ENCODE results near the gene EYS. TPM values are rescaled to one million over a fixed set of nuclear protein-coding genes. Genes with fewer than 3 reads are reported as not detected.

The EYS gene
- total RNA-seq, 2 donors from 2014 or later, result 0.18 to 3.5 TPM

GRCh38 chr6:64553249-64553786 lies 1153.7 kb downstream of the EYS start:
- DNase-seq (ENCODE audit: low spot score), result no peak
- no peaks in the 10 kb centered on the region for H3K4me1 ChIP-seq (replicated peaks)
- H3K36me3 ChIP-seq, result no peaks in the 10 kb centered on the region
- no peak overlapping the region for H3K27ac ChIP-seq
- H3K27me3 ChIP-seq (replicated peaks; ENCODE audit: insufficient read depth), result no peaks in the 10 kb centered on the region
- no peak for TF ChIP-seq POLR2AphosphoS5 (IDR thresholded peaks at IDR 0.05)
- no peak for TF ChIP-seq POLR2A (IDR thresholded peaks at IDR 0.05)
- TF ChIP-seq, protein P1, sequence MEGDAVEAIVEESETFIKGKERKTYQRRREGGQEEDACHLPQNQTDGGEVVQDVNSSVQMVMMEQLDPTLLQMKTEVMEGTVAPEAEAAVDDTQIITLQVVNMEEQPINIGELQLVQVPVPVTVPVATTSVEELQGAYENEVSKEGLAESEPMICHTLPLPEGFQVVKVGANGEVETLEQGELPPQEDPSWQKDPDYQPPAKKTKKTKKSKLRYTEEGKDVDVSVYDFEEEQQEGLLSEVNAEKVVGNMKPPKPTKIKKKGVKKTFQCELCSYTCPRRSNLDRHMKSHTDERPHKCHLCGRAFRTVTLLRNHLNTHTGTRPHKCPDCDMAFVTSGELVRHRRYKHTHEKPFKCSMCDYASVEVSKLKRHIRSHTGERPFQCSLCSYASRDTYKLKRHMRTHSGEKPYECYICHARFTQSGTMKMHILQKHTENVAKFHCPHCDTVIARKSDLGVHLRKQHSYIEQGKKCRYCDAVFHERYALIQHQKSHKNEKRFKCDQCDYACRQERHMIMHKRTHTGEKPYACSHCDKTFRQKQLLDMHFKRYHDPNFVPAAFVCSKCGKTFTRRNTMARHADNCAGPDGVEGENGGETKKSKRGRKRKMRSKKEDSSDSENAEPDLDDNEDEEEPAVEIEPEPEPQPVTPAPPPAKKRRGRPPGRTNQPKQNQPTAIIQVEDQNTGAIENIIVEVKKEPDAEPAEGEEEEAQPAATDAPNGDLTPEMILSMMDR (IDR thresholded peaks at IDR 0.05), result no peak
- intact Hi-C loops (cut with DNase I), result no loop called here
- H3K4me3 ChIP-seq, result no peak overlapping the region
- H3K9me3 ChIP-seq, result no peaks in the 10 kb centered on the region
- WGBS, result 74% methylated on average over 1 of the region's 1 CpG

DNA sequence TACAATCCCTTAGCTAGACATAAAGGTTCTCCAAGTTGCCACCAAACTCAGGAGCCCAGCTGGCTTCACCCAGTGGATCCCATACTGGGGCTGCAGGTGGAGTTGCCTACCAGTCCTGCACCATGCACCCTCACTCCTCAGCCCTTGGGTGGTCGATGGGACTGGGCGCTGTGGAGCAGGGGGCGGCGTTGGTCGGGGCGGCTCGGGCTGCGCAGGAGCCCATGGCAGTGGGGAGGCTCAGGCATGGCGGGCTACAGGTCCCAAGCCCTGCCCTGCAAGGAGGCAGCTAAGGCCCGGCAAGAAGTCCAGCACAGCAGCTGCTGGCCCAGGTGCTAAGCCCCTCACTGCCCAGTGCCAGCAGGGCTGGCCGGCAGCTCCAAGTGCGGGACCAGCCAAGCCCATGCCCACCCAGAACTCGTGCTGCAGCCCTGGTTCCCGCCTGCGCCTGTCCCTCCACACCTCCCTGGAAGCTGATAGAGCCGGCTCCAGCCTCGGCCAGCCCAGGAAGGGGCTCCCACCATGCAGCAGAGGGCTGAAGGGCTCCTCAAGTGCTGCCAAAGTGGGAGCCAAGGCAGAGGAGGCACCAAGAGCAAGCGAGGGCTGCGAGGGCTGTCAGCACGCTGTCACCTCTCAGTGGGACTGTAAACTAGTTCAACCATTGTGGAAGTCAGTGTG lies 1159.3 kb downstream of the EYS start:
- no peak overlapping the region for H3K4me3 ChIP-seq
- H3K27me3 ChIP-seq (replicated peaks; ENCODE audit: insufficient read depth), result no peaks in the 10 kb centered on the region
- no peaks in the 10 kb centered on the region for H3K4me1 ChIP-seq (replicated peaks)
- H3K27ac ChIP-seq, result no peak overlapping the region
- H3K9me3 ChIP-seq, result no peaks in the 10 kb centered on the region
- no peak for DNase-seq (ENCODE audit: low spot score)
- TF ChIP-seq, protein P1 (IDR thresholded peaks at IDR 0.05), result no peak
- TF ChIP-seq POLR2A (IDR thresholded peaks at IDR 0.05) (no peak), POLR2AphosphoS5 (IDR thresholded peaks at IDR 0.05) (no peak)
- WGBS, result 96% methylated on average over 20 of the region's 20 CpGs
- intact Hi-C loops (cut with DNase I), result no loop called here
- H3K36me3 ChIP-seq, result no peaks in the 10 kb centered on the region

GRCh38 chr6:64539917-64540316 lies 1167.1 kb downstream of the EYS start:
- intact Hi-C loops (cut with DNase I), result no loop called here
- Histone ChIP-seq H3K27ac (no peak overlapping the region), H3K4me3 (no peak overlapping the region), H3K4me1 (replicated peaks) (no peaks in the 10 kb centered on the region), H3K9me3 (no peaks in the 10 kb centered on the region), H3K27me3 (replicated peaks; ENCODE audit: insufficient read depth) (no peaks in the 10 kb centered on the region), H3K36me3 (no peaks in the 10 kb centered on the region)
- 34% methylated on average over 2 of the region's 2 CpGs for WGBS
- DNase-seq (ENCODE audit: low spot score), result no peak
- TF ChIP-seq, protein P1 (IDR thresholded peaks at IDR 0.05), result no peak
- TF ChIP-seq POLR2AphosphoS5 (IDR thresholded peaks at IDR 0.05) (no peak), POLR2A (IDR thresholded peaks at IDR 0.05) (no peak)

- H3K27me3 ChIP-seq (replicated peaks; ENCODE audit: insufficient read depth), result no peaks in the 10 kb centered on the region
- 80% methylated on average over 4 of the region's 4 CpGs for WGBS
- DNase-seq (ENCODE audit: low spot score), result no peak
- H3K27ac ChIP-seq, result no peak overlapping the region
- H3K4me3 ChIP-seq, result no peak overlapping the region
- H3K9me3 ChIP-seq, result no peaks in the 10 kb centered on the region
- H3K4me1 ChIP-seq (replicated peaks), result no peaks in the 10 kb centered on the region
- intact Hi-C loops (cut with DNase I), result no loop called here
- TF ChIP-seq, protein P1 (IDR thresholded peaks at IDR 0.05), result no peak
- TF ChIP-seq POLR2AphosphoS5 (IDR thresholded peaks at IDR 0.05), result no peak
- TF ChIP-seq POLR2A (IDR thresholded peaks at IDR 0.05), result no peak
- no peaks in the 10 kb centered on the region for H3K36me3 ChIP-seq
These were observed 1168.3 kb downstream of the EYS start for GRCh38 chr6:64538722-64539121.

GRCh38 chr6:64527899-64528298 lies 1179.1 kb downstream of the EYS start:
- Histone ChIP-seq H3K4me3 (no peak overlapping the region), H3K27me3 (replicated peaks; ENCODE audit: insufficient read depth) (no peaks in the 10 kb centered on the region), H3K36me3 (no peaks in the 10 kb centered on the region), H3K4me1 (replicated peaks) (no peaks in the 10 kb centered on the region), H3K27ac (no peak overlapping the region), H3K9me3 (no peaks in the 10 kb centered on the region)
- intact Hi-C loops (cut with DNase I), result no loop called here
- DNase-seq (ENCODE audit: low spot score), result no peak
- TF ChIP-seq POLR2A (IDR thresholded peaks at IDR 0.05), result no peak
- TF ChIP-seq POLR2AphosphoS5 (IDR thresholded peaks at IDR 0.05), result no peak
- TF ChIP-seq, protein P1 (IDR thresholded peaks at IDR 0.05), result no peak
- WGBS, result 97% methylated on average over 2 of the region's 2 CpGs
